Breast epithelium (tissue), 3 donors: ENCODE results near the gene IKZF5.

ENCODE experiments used
- CTCF ChIP-seq, 3 donors: fragments of 450-650 bp; IDR thresholded peaks; one replicate each; pipeline ENCODE4 v1.5.1; 2016 to 2017; ENCODE audit warnings: antibody characterized with exemption in 3 of 3, mild to moderate bottlenecking in 3 of 3, moderate library complexity in 3 of 3
- POLR2A ChIP-seq: fragments of 450-650 bp; IDR thresholded peaks from one replicate; pipeline ENCODE4 v1.6.1; 2016; ENCODE audit warnings: antibody characterized with exemption, mild to moderate bottlenecking, moderate library complexity
- POLR2AphosphoS5 ChIP-seq, 3 donors: sonication (generic); formaldehyde crosslinking; IDR thresholded peaks; one replicate each; pipeline ENCODE4 v1.6.1; 2017; ENCODE audit warnings: antibody characterized with exemption in 3 of 3

GRCh38 chr10:122998360-122998917 is 10.2 kb downstream of the IKZF5 start:
- TF ChIP-seq CTCF (IDR thresholded peaks at IDR 0.05) (no peak), POLR2AphosphoS5 (IDR thresholded peaks at IDR 0.05) (no peak), POLR2A (no peak)
